SJSA1 (cell line): ENCODE data around the gene ZBTB16. TPM values are rescaled to one million over a fixed set of nuclear protein-coding genes. Genes with fewer than 3 reads are reported as not detected.

Experiments used
- DNase-seq, 2 experiments: peaks; one replicate each; pipeline ENCODE4 v3.0.0-alpha.2; 2015 to 2020; ENCODE audit warnings: low spot score in 2 of 2, low read depth in 1 of 2
- H3K27ac ChIP-seq: fragments of 250-450 bp; sonication (Bioruptor Pico); 2 replicates; pipeline ENCODE4 v1.5.1; 2020; ENCODE audit warnings: mild to moderate bottlenecking, moderate library complexity
- H3K27me3 ChIP-seq: fragments of 250-450 bp; sonication (Bioruptor Pico); replicated peaks from 2 replicates; pipeline ENCODE4 v1.5.1; 2020; ENCODE audit warnings: mild to moderate bottlenecking, moderate library complexity
- H3K36me3 ChIP-seq: fragments of 250-450 bp; sonication (Bioruptor Pico); 2 replicates; pipeline ENCODE4 v1.5.1; 2020; ENCODE audit warnings: mild to moderate bottlenecking
- H3K4me1 ChIP-seq: fragments of 250-450 bp; sonication (Bioruptor Pico); replicated peaks from 2 replicates; pipeline ENCODE4 v1.6.1; 2021; ENCODE audit warnings: mild to moderate bottlenecking
- H3K4me3 ChIP-seq: fragments of 250-450 bp; sonication (Bioruptor Pico); 2 replicates; pipeline ENCODE4 v1.5.1; 2020; ENCODE audit warnings: mild to moderate bottlenecking
- H3K9me3 ChIP-seq: fragments of 250-450 bp; sonication (Bioruptor Pico); replicated peaks from 2 replicates; pipeline ENCODE4 v1.5.1; 2020; ENCODE audit warnings: mild to moderate bottlenecking
- total RNA-seq: library from RNA; depleted of rRNA; stranded (reverse); fragments of >200 nt; shearing (Covaris generic); gene quantifications from 2 replicates; pipeline ENCODE4 v1.2.3, GENCODE V29; 2014

The ZBTB16 gene
- total RNA-seq, 1 experiment from 2014 or later, result not detected

GRCh38 chr11:114273890-114274635, 214.6 kb downstream of the ZBTB16 start:
- no peak for DNase-seq
- no peak overlapping the region for H3K4me3 ChIP-seq

GRCh38 chr11:114274637-114275036, 215.1 kb downstream of the ZBTB16 start:
- Histone ChIP-seq H3K27me3 (peaks cover 9% of the 10 kb centered on the region; the same call in 1 of the 2 replicates), H3K36me3 (no peaks in the 10 kb centered on the region), H3K27ac (no peak overlapping the region), H3K4me3 (no peak overlapping the region), H3K4me1 (peaks cover under 1% of the 10 kb centered on the region), H3K9me3 (no peaks in the 10 kb centered on the region)
- no peak for DNase-seq

More at GRCh38 chr11:114273890-114274635, 214.6 kb downstream of the ZBTB16 start:
- Histone ChIP-seq H3K36me3 (no peaks in the 10 kb centered on the region), H3K27ac (no peak overlapping the region), H3K9me3 (no peaks in the 10 kb centered on the region), H3K4me1 (no peaks in the 10 kb centered on the region), H3K27me3 (peaks cover 9% of the 10 kb centered on the region; the same call in 1 of the 2 replicates)

- Histone ChIP-seq H3K4me3 (no peak overlapping the region), H3K27ac (no peak overlapping the region), H3K36me3 (no peaks in the 10 kb centered on the region), H3K27me3 (peaks cover 9% of the 10 kb centered on the region; the same call in 1 of the 2 replicates), H3K4me1 (peaks cover 7% of the 10 kb centered on the region), H3K9me3 (no peaks in the 10 kb centered on the region)
- no peak for DNase-seq
Observed at GRCh38 chr11:114275280-114275679, 215.8 kb downstream of the ZBTB16 start.

- no peak for DNase-seq
- no peak overlapping the region for H3K4me3 ChIP-seq
- H3K4me1 ChIP-seq, result peaks cover 15% of the 10 kb centered on the region
- no peaks in the 10 kb centered on the region for H3K36me3 ChIP-seq
- peaks cover 9% of the 10 kb centered on the region; the same call in 1 of the 2 replicates for H3K27me3 ChIP-seq
- H3K9me3 ChIP-seq, result no peaks in the 10 kb centered on the region
- H3K27ac ChIP-seq, result no peak overlapping the region
Observed at GRCh38 chr11:114276077-114276476, 216.6 kb downstream of the ZBTB16 start.

- Histone ChIP-seq H3K4me1 (peaks cover 21% of the 10 kb centered on the region), H3K4me3 (no peak overlapping the region)
Observed at GRCh38 chr11:114277637-114278341, 218.3 kb downstream of the ZBTB16 start.

GRCh38 chr11:114278342-114279065, 219.0 kb downstream of the ZBTB16 start:
- H3K9me3 ChIP-seq, result no peaks in the 10 kb centered on the region
- no peaks in the 10 kb centered on the region for H3K36me3 ChIP-seq
- no peak overlapping the region for H3K4me3 ChIP-seq
- no peak for DNase-seq
- H3K27me3 ChIP-seq, result peaks cover 9% of the 10 kb centered on the region; the same call in 1 of the 2 replicates
- peaks cover 21% of the 10 kb centered on the region for H3K4me1 ChIP-seq
- no peak overlapping the region for H3K27ac ChIP-seq

More at GRCh38 chr11:114277637-114278341, 218.3 kb downstream of the ZBTB16 start:
- Histone ChIP-seq H3K9me3 (no peaks in the 10 kb centered on the region), H3K36me3 (no peaks in the 10 kb centered on the region), H3K27ac (no peak overlapping the region), H3K27me3 (peaks cover 9% of the 10 kb centered on the region; the same call in 1 of the 2 replicates)
- no peak for DNase-seq

- H3K36me3 ChIP-seq, result no peaks in the 10 kb centered on the region
- 0 out of 2 replicates have a peak, but pooled peaks cover 3% of the 10 kb centered on the region for H3K27me3 ChIP-seq
- H3K4me1 ChIP-seq, result peaks cover 21% of the 10 kb centered on the region
- no peak overlapping the region for H3K27ac ChIP-seq
- DNase-seq, result peak in 1 of 2 experiments; percentile 44
- no peaks in the 10 kb centered on the region for H3K9me3 ChIP-seq
- H3K4me3 ChIP-seq, result no peak overlapping the region
Observed at GRCh38 chr11:114279792-114280546, 220.5 kb downstream of the ZBTB16 start.

GRCh38 chr11:114280696-114281095, 221.2 kb downstream of the ZBTB16 start:
- Histone ChIP-seq H3K36me3 (no peaks in the 10 kb centered on the region), H3K27ac (peak overlapping the region; percentile 56; the same call in 1 of the 2 replicates), H3K4me1 (peaks cover 26% of the 10 kb centered on the region), H3K27me3 (no peaks in the 10 kb centered on the region), H3K9me3 (no peaks in the 10 kb centered on the region), H3K4me3 (no peak overlapping the region)
- peak; percentile 70 to 72 for DNase-seq

- no peak for DNase-seq
- no peaks in the 10 kb centered on the region for H3K9me3 ChIP-seq
- no peaks in the 10 kb centered on the region for H3K36me3 ChIP-seq
- peak overlapping the region; percentile 56; the same call in 1 of the 2 replicates for H3K27ac ChIP-seq
- peaks cover 29% of the 10 kb centered on the region for H3K4me1 ChIP-seq
- no peak overlapping the region for H3K4me3 ChIP-seq
- no peaks in the 10 kb centered on the region for H3K27me3 ChIP-seq
Observed at GRCh38 chr11:114281388-114281956, 222.0 kb downstream of the ZBTB16 start.

GRCh38 chr11:114282488-114282887, 223.0 kb downstream of the ZBTB16 start:
- Histone ChIP-seq H3K4me3 (no peak overlapping the region), H3K27me3 (no peaks in the 10 kb centered on the region), H3K9me3 (no peaks in the 10 kb centered on the region), H3K36me3 (no peaks in the 10 kb centered on the region), H3K4me1 (peaks cover 29% of the 10 kb centered on the region), H3K27ac (no peak overlapping the region)
- no peak for DNase-seq

GRCh38 chr11:114283422-114283821, 223.9 kb downstream of the ZBTB16 start:
- Histone ChIP-seq H3K27me3 (no peaks in the 10 kb centered on the region), H3K4me3 (no peak overlapping the region), H3K4me1 (peaks cover 29% of the 10 kb centered on the region), H3K36me3 (no peaks in the 10 kb centered on the region), H3K9me3 (no peaks in the 10 kb centered on the region), H3K27ac (no peak overlapping the region)
- no peak for DNase-seq

- no peaks in the 10 kb centered on the region for H3K27me3 ChIP-seq
- H3K4me3 ChIP-seq, result no peak overlapping the region
- H3K36me3 ChIP-seq, result no peaks in the 10 kb centered on the region
- no peaks in the 10 kb centered on the region for H3K9me3 ChIP-seq
- no peak for DNase-seq
- peaks cover 29% of the 10 kb centered on the region for H3K4me1 ChIP-seq
- H3K27ac ChIP-seq, result no peak overlapping the region
Observed at GRCh38 chr11:114284021-114284420, 224.5 kb downstream of the ZBTB16 start.

GRCh38 chr11:114284914-114285313, 225.4 kb downstream of the ZBTB16 start:
- H3K4me3 ChIP-seq, result no peak overlapping the region
- H3K27me3 ChIP-seq, result no peaks in the 10 kb centered on the region
- H3K4me1 ChIP-seq, result peaks cover 26% of the 10 kb centered on the region
- no peak overlapping the region for H3K27ac ChIP-seq
- no peaks in the 10 kb centered on the region for H3K36me3 ChIP-seq
- H3K9me3 ChIP-seq, result no peaks in the 10 kb centered on the region
- DNase-seq, result no peak
